GM12891 (cell line): ENCODE measurements around the gene KIT.

Experiments
- DNase-seq: peaks from one replicate; pipeline ENCODE4 v3.0.0; 2011; ENCODE audit warnings: low spot score; ENCODE audit not compliant: insufficient read length
- FAIRE-seq: peaks from 2 replicates; lab custom pipeline; 2011; peaks lifted over from hg19 to GRCh38; lab: Jason Lieb, UNC
- PAX5 ChIP-seq: IDR thresholded peaks from 2 replicates; pipeline ENCODE4 v1.6.1; 2011; ENCODE audit warnings: low read length, moderate library complexity, mild to moderate bottlenecking; ENCODE audit not compliant: insufficient read depth, severe bottlenecking
- POLR2A ChIP-seq: IDR thresholded peaks from 2 replicates; pipeline ENCODE4 v1.6.1; 2011; ENCODE audit warnings: low read depth, low read length, control low read depth
- POLR2AphosphoS5 ChIP-seq: IDR thresholded peaks from 2 replicates; pipeline ENCODE4 v1.6.1; 2011; ENCODE audit warnings: low read depth, low read length, control low read depth
- POU2F2 ChIP-seq: IDR thresholded peaks from 2 replicates; pipeline ENCODE4 v1.6.1; 2011; ENCODE audit warnings: low read depth, mild to moderate bottlenecking, control low read depth, low read length, moderate library complexity
- SPI1 ChIP-seq: IDR thresholded peaks from 2 replicates; pipeline ENCODE4 v1.6.1; 2011; ENCODE audit warnings: low read depth, low read length, control low read depth
- TAF1 ChIP-seq: IDR thresholded peaks from 2 replicates; pipeline ENCODE4 v1.6.1; 2011; ENCODE audit warnings: low read depth, low read length, control low read depth

KIT gene

GRCh38 chr4:54659749-54660535 is 2.2 kb downstream of the KIT start:
- DNase-seq (no peak), FAIRE-seq (no peak)
- TF ChIP-seq POLR2A, result no peak
- no peak for TF ChIP-seq TAF1
- no peak for TF ChIP-seq SPI1
- no peak for TF ChIP-seq POLR2AphosphoS5

GRCh38 chr4:54660591-54660990 is 2.8 kb downstream of the KIT start:
- FAIRE-seq (no peak), DNase-seq (no peak)
- TF ChIP-seq POLR2AphosphoS5 (no peak), PAX5 (no peak), POU2F2 (no peak), SPI1 (no peak), POLR2A (no peak), TAF1 (no peak)

- DNase-seq (no peak), FAIRE-seq (no peak)
- TF ChIP-seq PAX5, result no peak
- TF ChIP-seq POLR2AphosphoS5, result no peak
- no peak for TF ChIP-seq POLR2A
- TF ChIP-seq SPI1, result no peak
- no peak for TF ChIP-seq POU2F2
Measured at GRCh38 chr4:54661169-54661568, 3.4 kb downstream of the KIT start.

GRCh38 chr4:54661686-54662085 is 3.9 kb downstream of the KIT start:
- FAIRE-seq, result no peak
- no peak for DNase-seq
- TF ChIP-seq POU2F2 (no peak), POLR2A (no peak), SPI1 (no peak), POLR2AphosphoS5 (no peak), TAF1 (no peak), PAX5 (no peak)

- DNase-seq, result no peak
- FAIRE-seq, result no peak
- TF ChIP-seq PAX5 (no peak), POU2F2 (no peak), SPI1 (no peak), TAF1 (no peak), POLR2A (no peak), POLR2AphosphoS5 (no peak)
Measured at GRCh38 chr4:54662123-54662522, 4.4 kb downstream of the KIT start.

- TF ChIP-seq SPI1 (no peak), PAX5 (no peak), TAF1 (no peak), POLR2AphosphoS5 (no peak), POLR2A (no peak), POU2F2 (no peak)
Measured at GRCh38 chr4:54662901-54663585, 5.3 kb downstream of the KIT start.

GRCh38 chr4:54664400-54664799 is 6.6 kb downstream of the KIT start:
- FAIRE-seq (no peak), DNase-seq (no peak)
- TF ChIP-seq POU2F2 (no peak), SPI1 (no peak), PAX5 (no peak), POLR2A (no peak), TAF1 (no peak)

More at GRCh38 chr4:54662901-54663585, 5.3 kb downstream of the KIT start:
- no peak for FAIRE-seq
- DNase-seq, result no peak

GRCh38 chr4:54668014-54668611 is 10.4 kb downstream of the KIT start:
- DNase-seq, result no peak
- no peak for FAIRE-seq

GRCh38 chr4:54669831-54670230 is 12.1 kb downstream of the KIT start:
- DNase-seq (no peak), FAIRE-seq (no peak)
- TF ChIP-seq POLR2A (no peak), PAX5 (no peak), POLR2AphosphoS5 (no peak), SPI1 (no peak), POU2F2 (no peak), TAF1 (no peak)

More at GRCh38 chr4:54668014-54668611, 10.4 kb downstream of the KIT start:
- TF ChIP-seq POLR2A (no peak), PAX5 (no peak), POU2F2 (no peak), TAF1 (no peak), POLR2AphosphoS5 (no peak), SPI1 (no peak)
